HepG2 (cell line): ENCODE data around the gene HYAL2. TPM values are rescaled to one million over a fixed set of nuclear protein-coding genes. Genes with fewer than 3 reads are reported as not detected.

ENCODE experiments used
- ATAC-seq: fragments of 200-7000 bp; cut with Tn5 transposase; 3 replicates; pipeline ENCODE4 v1.9.1; 2020; ENCODE audit warnings: mild to moderate bottlenecking, moderate library complexity
- BruUV-seq: library from RNA; stranded (reverse); fragments of 400-500 nt; replicated peaks from 2 replicates; lab custom pipeline; 2021; lab: Mats Ljungman, UMichigan
- CTCF ChIA-PET: fragments of 300-600 bp; formaldehyde crosslinking; extraction: SDS; loops from one replicate; lab custom pipeline; 2021; ENCODE audit warnings: low total read pairs, inconsistent platforms, low intra/inter-chr PET ratio; lab: Yijun Ruan, JAX
- POLR2A ChIA-PET: fragments of 350-600 bp; sonication (Branson Sonifier 250); formaldehyde crosslinking; loops from one replicate; lab custom pipeline; 2020; ENCODE audit warnings: antibody characterized with exemption, inconsistent platforms; lab: Yijun Ruan, JAX
- DNase-seq: peaks from one replicate; pipeline ENCODE4 v3.0.0-alpha.2; 2015; ENCODE audit warnings: low spot score
- FAIRE-seq: peaks from 3 replicates; lab custom pipeline; 2011; peaks lifted over from hg19 to GRCh38; lab: Jason Lieb, UNC
- H2AFZ ChIP-seq: one replicate; pipeline ENCODE4 v1.6.1; 2011; ENCODE audit warnings: low read length, inconsistent platforms
- H3K27ac ChIP-seq: fragments of 300-600 bp; 3 replicates; pipeline ENCODE4 v1.8.0; 2011; ENCODE audit warnings: mixed run types, mild to moderate bottlenecking, mixed read lengths, low read length, inconsistent platforms; ENCODE audit not compliant: insufficient read depth; ENCODE audit errors: extremely low read length
- H3K27me3 ChIP-seq, 2 experiments: fragments of 200-600 bp in 1 of 2; 2 replicates in 1 of 2; 3 replicates in 1 of 2; pipeline versions ENCODE4 v1.6.0 to v1.8.0; 2011; ENCODE audit warnings: low read length in 2 of 2, mild to moderate bottlenecking in 2 of 2, moderate library complexity in 2 of 2, inconsistent platforms in 1 of 2; ENCODE audit not compliant: insufficient read depth in 2 of 2, control insufficient read depth in 1 of 2
- H3K36me3 ChIP-seq, 2 experiments: fragments of 200-600 bp in 1 of 2; replicated peaks in 1 of 2; 2 replicates in 1 of 2; 3 replicates in 1 of 2; pipeline versions ENCODE4 v1.5.1 to v1.8.0; 2011; ENCODE audit warnings: low read length in 2 of 2, inconsistent platforms in 1 of 2; ENCODE audit not compliant: insufficient read depth in 2 of 2, control insufficient read depth in 1 of 2
- H3K4me1 ChIP-seq: 2 replicates; pipeline ENCODE4 v1.5.1; 2012; ENCODE audit warnings: low read length, inconsistent platforms; ENCODE audit not compliant: insufficient read depth
- H3K4me2 ChIP-seq: 2 replicates; pipeline ENCODE4 v1.6.0; 2011; ENCODE audit warnings: low read depth, low read length, inconsistent platforms
- H3K4me3 ChIP-seq, 3 experiments: fragments of 200-600 bp in 1 of 3; sonication (generic), shearing (Covaris generic) in 1 of 3; replicated peaks in 1 of 3; 2 replicates each; pipeline ENCODE4 v1.5.1; 2011 to 2016; ENCODE audit warnings: low read length in 3 of 3, inconsistent platforms in 2 of 3, low read depth in 2 of 3, mild to moderate bottlenecking in 2 of 3, control low read depth in 1 of 3, mixed read lengths in 1 of 3; ENCODE audit not compliant: insufficient read depth in 1 of 3
- H3K79me2 ChIP-seq: one replicate; pipeline ENCODE4 v1.6.1; 2011; ENCODE audit warnings: low read length, inconsistent platforms; ENCODE audit not compliant: insufficient read depth
- H3K9ac ChIP-seq: 2 replicates; pipeline ENCODE4 v1.6.0; 2011; ENCODE audit warnings: mild to moderate bottlenecking, low read depth, low read length, inconsistent platforms; ENCODE audit not compliant: insufficient read depth
- H3K9me3 ChIP-seq: 2 replicates; pipeline ENCODE4 v1.5.1; 2012; ENCODE audit warnings: mild to moderate bottlenecking, low read length
- H4K20me1 ChIP-seq: 2 replicates; pipeline ENCODE4 v1.6.0; 2011; ENCODE audit warnings: inconsistent platforms, mild to moderate bottlenecking, low read length, moderate library complexity; ENCODE audit not compliant: insufficient read depth
- ARID2 ChIP-seq: sonication (generic); formaldehyde crosslinking; IDR thresholded peaks from 2 replicates; pipeline ENCODE4 v1.8.1; 2022; ENCODE audit warnings: mild to moderate bottlenecking, missing genetic modification reagents, borderline replicate concordance
- BRCA1 ChIP-seq: sonication (generic); formaldehyde crosslinking; IDR thresholded peaks from 2 replicates; pipeline ENCODE4 v1.4.0; 2020; ENCODE audit warnings: missing genetic modification reagents
- CBX1 ChIP-seq: IDR thresholded peaks from one replicate; pipeline ENCODE4 v1.6.1; 2016; ENCODE audit warnings: antibody characterized with exemption, low read depth
- KAT7 ChIP-seq: IDR thresholded peaks from 2 replicates; pipeline ENCODE4 v1.6.1; 2018; ENCODE audit warnings: borderline replicate concordance, missing compliant biosample characterization
- KMT2A ChIP-seq: sonication (generic); formaldehyde crosslinking; IDR thresholded peaks from 2 replicates; pipeline ENCODE4 v1.4.0; 2020; ENCODE audit warnings: missing genetic modification reagents
- MED1 ChIP-seq: sonication (generic); formaldehyde crosslinking; IDR thresholded peaks from 2 replicates; pipeline ENCODE4 v1.4.0; 2020; ENCODE audit warnings: missing genetic modification reagents
- NBN ChIP-seq: fragments of 450-650 bp; conservative IDR thresholded peaks from 2 replicates; pipeline ENCODE4 v1.6.1; 2017
- RBM39 ChIP-seq: fragments of 200-400 bp; formaldehyde crosslinking; IDR thresholded peaks from one replicate; pipeline ENCODE4 v1.6.1; 2018; ENCODE audit warnings: antibody characterized with exemption, mild to moderate bottlenecking, low read depth, low read length; ENCODE audit not compliant: poor library complexity, severe bottlenecking
- TP53 ChIP-seq: sonication (generic); formaldehyde crosslinking; conservative IDR thresholded peaks from 2 replicates; pipeline ENCODE4 v1.4.0; 2020; ENCODE audit warnings: missing genetic modification reagents
- ZNF446 ChIP-seq: sonication (generic); formaldehyde crosslinking; IDR thresholded peaks from 2 replicates; pipeline ENCODE4 v1.5.0; 2020; ENCODE audit warnings: mild to moderate bottlenecking, missing genetic modification reagents
- ZNF543 ChIP-seq: sonication (generic); formaldehyde crosslinking; IDR thresholded peaks from 2 replicates; pipeline ENCODE4 v1.4.0; 2020; ENCODE audit warnings: mild to moderate bottlenecking, missing genetic modification reagents
- ZNF773 ChIP-seq: sonication (generic); formaldehyde crosslinking; IDR thresholded peaks from 2 replicates; pipeline ENCODE4 v1.4.0; 2020; ENCODE audit warnings: missing genetic modification reagents, borderline replicate concordance
- WGBS: methylation state at CpG from one replicate; pipeline ENCODE4 v1.1.6; 2017; ENCODE audit warnings: low lambda C conversion rate; 5-methylcytosine and 5-hydroxymethylcytosine counted together
- in situ Hi-C: cut with HindIII; loops from 2 replicates; pipeline ENCODE4 v1.10.0; 2017; ENCODE audit warnings: low pct_unique_long_range_greater_than_20kb; ENCODE audit not compliant: extremely low pct_ligation_motif_present
- intact Hi-C: fragments of 100-400 bp; cut with micrococcal nuclease; formaldehyde crosslinking; loops from one replicate; pipeline ENCODE4 v1.10.0; 2022; ENCODE audit not compliant: unreplicated experiment
- polyA plus RNA-seq, 8 experiments: library from polyadenylated mRNA; depleted of rRNA in 3 of 8; stranded (reverse) in 7 of 8; unstranded in 1 of 8; fragments of >200 nt; fragmentation: Illumina TruSeq in 4 of 8; extraction: Trizol in 4 of 8; gene quantifications; 2 replicates each; pipeline versions ENCODE4 v1.2.1 to v1.2.3, GENCODE V29; 2011 to 2016; ENCODE audit warnings: low read depth in 4 of 8, missing spikeins in 1 of 8, mixed read lengths in 1 of 8; ENCODE audit not compliant: insufficient read depth in 1 of 8
- total RNA-seq, 5 experiments: library from RNA; depleted of rRNA; stranded (reverse); fragments of >200 nt; fragmentation: Illumina TruSeq; extraction: Trizol; gene quantifications; 2 replicates each; pipeline ENCODE4 v1.2.3, GENCODE V29; 2016; ENCODE audit warnings: low read depth in 1 of 5
- TF ChIP-seq, protein P1 (sequence below): sonication (generic); formaldehyde crosslinking; IDR thresholded peaks from 2 replicates; pipeline ENCODE4 v1.5.1; 2020; ENCODE audit warnings: missing genetic modification reagents, mild to moderate bottlenecking, borderline replicate concordance
- TF ChIP-seq, protein P2 (sequence below): sonication (generic); formaldehyde crosslinking; conservative IDR thresholded peaks from 2 replicates; pipeline ENCODE4 v1.4.0; 2020; ENCODE audit warnings: mild to moderate bottlenecking, missing genetic modification reagents, moderate library complexity
- TF ChIP-seq, protein P3 (sequence below): sonication (generic); formaldehyde crosslinking; IDR thresholded peaks from 2 replicates; pipeline ENCODE4 v1.5.0; 2020; ENCODE audit warnings: missing genetic modification reagents
- TF ChIP-seq, protein P4 (sequence below): IDR thresholded peaks from 2 replicates; pipeline ENCODE4 v1.6.1; 2018; ENCODE audit warnings: missing genetic modification reagents, mild to moderate bottlenecking, missing compliant biosample characterization
- TF ChIP-seq, protein P5 (sequence below): sonication (generic); formaldehyde crosslinking; IDR thresholded peaks from 2 replicates; pipeline ENCODE4 v1.4.0; 2020; ENCODE audit warnings: mild to moderate bottlenecking, missing genetic modification reagents

The HYAL2 gene
- total and polyA plus RNA-seq, 2 of the 13 experiments (the other 11 are each of a cell fraction or from before 2014, with no cell fraction given): 76.2 to 102 TPM

DNA sequence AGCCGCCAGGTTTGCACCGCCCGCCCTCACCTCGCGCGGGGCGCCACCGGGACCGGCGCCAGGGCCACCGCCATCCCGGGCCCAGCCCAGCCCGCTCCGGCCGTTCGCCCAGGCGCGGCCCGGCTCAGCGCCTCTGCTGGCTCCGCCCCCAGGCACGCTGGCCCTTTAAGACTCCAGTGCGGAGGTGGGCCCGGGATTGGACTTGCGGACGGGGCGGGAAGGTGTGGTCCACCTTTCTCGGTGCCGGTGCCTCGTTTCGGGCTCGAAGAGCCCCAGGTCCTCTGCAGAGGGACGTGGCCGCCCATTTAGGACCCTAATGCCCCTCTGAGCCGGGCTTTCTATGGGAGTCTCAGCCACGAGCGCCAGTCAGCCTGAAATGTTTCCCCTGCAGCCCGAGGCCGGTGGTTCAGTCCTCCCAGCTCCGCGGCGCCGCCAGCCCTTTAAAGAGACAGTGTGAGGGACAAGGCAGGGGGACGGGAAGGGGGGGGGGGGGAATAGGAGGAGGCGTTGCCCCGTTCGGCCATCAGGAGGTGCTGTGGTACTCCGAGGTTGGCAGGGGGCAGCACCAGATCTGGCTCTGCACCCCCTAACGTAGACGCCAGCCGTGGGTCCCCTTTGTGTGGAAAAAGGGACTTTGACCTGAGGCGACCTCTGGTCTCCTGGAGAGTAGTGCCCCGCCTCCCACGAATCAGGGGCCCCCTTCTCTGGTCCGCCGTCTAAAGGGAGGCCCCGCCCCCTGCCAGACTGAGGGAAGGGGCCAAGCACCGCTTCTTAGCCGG, 1.0 kb downstream of the HYAL2 start:
- intact Hi-C loops: loop anchor here (1.0 kb wide), 1 partner anchor 22 kb away; the partner anchor contains the start of genes HYAL3 and NAA80
- Histone ChIP-seq H3K4me1 (peaks cover 79% of the 10 kb centered on the region), H3K36me3 (peaks cover 15 to 41% of the 10 kb centered on the region in 2 experiments), H3K4me3 (peak overlapping the region; percentile 81 to 91 (median 85); a peak in 5 of 6 replicates), H2AFZ (no peak overlapping the region), H3K79me2 (peaks cover 25% of the 10 kb centered on the region), H4K20me1 (no peaks in the 10 kb centered on the region), H3K9ac (peak overlapping the region; percentile 99), H3K4me2 (peak overlapping the region; percentile 94), H3K27me3 (no peaks in the 10 kb centered on the region; a peak in 1 of 5 replicates), H3K27ac (peak overlapping the region; percentile 100), H3K9me3 (no peaks in the 10 kb centered on the region)
- no TSS peak for BruUV-seq
- in situ Hi-C loops: loop anchor here (5.0 kb wide), 1 partner anchor 59 kb away; no protein-coding TSS in a partner anchor
- peak; percentile 28 for FAIRE-seq
- ChIA-PET POLR2A (interaction anchor here (0.6 to 13.0 kb wide), 14 partner anchors 13 to 125 kb away, joined by 3 to 222 read pairs (median 8); partner anchors contain the start of genes GNAI2, HYAL1, HYAL3 and IFRD2), CTCF (interaction anchor here (0.9 to 2.3 kb wide), 3 partner anchors 18 to 94 kb away, joined by 3 to 15 read pairs (median 3); partner anchors contain the start of genes HYAL1, HYAL3 and NAA80)
- DNase-seq: peak; percentile 90
- ATAC-seq: peak; percentile 73
- under 1% methylated on average over 22 of the region's 59 CpGs for WGBS
- TF ChIP-seq CBX1: peak; percentile 41
- TF ChIP-seq ZNF543: no peak
- no peak for TF ChIP-seq ZNF446 (CRISPR knock-in tag)
- TF ChIP-seq NBN: no peak
- TF ChIP-seq, protein P1, sequence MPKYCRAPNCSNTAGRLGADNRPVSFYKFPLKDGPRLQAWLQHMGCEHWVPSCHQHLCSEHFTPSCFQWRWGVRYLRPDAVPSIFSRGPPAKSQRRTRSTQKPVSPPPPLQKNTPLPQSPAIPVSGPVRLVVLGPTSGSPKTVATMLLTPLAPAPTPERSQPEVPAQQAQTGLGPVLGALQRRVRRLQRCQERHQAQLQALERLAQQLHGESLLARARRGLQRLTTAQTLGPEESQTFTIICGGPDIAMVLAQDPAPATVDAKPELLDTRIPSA (CRISPR knock-in tag): no peak
- TF ChIP-seq ZNF773: peak; percentile 27; the same call in 1 of the 2 replicates
- TF ChIP-seq ARID2 (CRISPR knock-in tag): no peak
- TF ChIP-seq TP53 (CRISPR knock-in tag): no peak
- TF ChIP-seq, protein P2, sequence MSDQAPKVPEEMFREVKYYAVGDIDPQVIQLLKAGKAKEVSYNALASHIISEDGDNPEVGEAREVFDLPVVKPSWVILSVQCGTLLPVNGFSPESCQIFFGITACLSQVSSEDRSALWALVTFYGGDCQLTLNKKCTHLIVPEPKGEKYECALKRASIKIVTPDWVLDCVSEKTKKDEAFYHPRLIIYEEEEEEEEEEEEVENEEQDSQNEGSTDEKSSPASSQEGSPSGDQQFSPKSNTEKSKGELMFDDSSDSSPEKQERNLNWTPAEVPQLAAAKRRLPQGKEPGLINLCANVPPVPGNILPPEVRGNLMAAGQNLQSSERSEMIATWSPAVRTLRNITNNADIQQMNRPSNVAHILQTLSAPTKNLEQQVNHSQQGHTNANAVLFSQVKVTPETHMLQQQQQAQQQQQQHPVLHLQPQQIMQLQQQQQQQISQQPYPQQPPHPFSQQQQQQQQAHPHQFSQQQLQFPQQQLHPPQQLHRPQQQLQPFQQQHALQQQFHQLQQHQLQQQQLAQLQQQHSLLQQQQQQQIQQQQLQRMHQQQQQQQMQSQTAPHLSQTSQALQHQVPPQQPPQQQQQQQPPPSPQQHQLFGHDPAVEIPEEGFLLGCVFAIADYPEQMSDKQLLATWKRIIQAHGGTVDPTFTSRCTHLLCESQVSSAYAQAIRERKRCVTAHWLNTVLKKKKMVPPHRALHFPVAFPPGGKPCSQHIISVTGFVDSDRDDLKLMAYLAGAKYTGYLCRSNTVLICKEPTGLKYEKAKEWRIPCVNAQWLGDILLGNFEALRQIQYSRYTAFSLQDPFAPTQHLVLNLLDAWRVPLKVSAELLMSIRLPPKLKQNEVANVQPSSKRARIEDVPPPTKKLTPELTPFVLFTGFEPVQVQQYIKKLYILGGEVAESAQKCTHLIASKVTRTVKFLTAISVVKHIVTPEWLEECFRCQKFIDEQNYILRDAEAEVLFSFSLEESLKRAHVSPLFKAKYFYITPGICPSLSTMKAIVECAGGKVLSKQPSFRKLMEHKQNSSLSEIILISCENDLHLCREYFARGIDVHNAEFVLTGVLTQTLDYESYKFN (CRISPR knock-in tag): peak; percentile 95
- TF ChIP-seq RBM39: peak; percentile 19
- TF ChIP-seq KMT2A (CRISPR knock-in tag): 0 out of 2 replicates have a peak, but pooled peaks have one; percentile 28
- TF ChIP-seq, protein P3, sequence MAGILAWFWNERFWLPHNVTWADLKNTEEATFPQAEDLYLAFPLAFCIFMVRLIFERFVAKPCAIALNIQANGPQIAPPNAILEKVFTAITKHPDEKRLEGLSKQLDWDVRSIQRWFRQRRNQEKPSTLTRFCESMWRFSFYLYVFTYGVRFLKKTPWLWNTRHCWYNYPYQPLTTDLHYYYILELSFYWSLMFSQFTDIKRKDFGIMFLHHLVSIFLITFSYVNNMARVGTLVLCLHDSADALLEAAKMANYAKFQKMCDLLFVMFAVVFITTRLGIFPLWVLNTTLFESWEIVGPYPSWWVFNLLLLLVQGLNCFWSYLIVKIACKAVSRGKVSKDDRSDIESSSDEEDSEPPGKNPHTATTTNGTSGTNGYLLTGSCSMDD (CRISPR knock-in tag): no peak
- TF ChIP-seq MED1 (CRISPR knock-in tag): peak; percentile 66
- peak; percentile 58; the same call in 1 of the 2 replicates for TF ChIP-seq KAT7 (CRISPR knock-in tag)
- TF ChIP-seq, protein P4, sequence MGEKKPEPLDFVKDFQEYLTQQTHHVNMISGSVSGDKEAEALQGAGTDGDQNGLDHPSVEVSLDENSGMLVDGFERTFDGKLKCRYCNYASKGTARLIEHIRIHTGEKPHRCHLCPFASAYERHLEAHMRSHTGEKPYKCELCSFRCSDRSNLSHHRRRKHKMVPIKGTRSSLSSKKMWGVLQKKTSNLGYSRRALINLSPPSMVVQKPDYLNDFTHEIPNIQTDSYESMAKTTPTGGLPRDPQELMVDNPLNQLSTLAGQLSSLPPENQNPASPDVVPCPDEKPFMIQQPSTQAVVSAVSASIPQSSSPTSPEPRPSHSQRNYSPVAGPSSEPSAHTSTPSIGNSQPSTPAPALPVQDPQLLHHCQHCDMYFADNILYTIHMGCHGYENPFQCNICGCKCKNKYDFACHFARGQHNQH (CRISPR knock-in tag): no peak
- no peak for TF ChIP-seq BRCA1 (CRISPR knock-in tag)
- TF ChIP-seq, protein P5, sequence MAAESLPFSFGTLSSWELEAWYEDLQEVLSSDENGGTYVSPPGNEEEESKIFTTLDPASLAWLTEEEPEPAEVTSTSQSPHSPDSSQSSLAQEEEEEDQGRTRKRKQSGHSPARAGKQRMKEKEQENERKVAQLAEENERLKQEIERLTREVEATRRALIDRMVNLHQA: no peak
